GM04503 (cell line): ENCODE measurements around the gene IGF2BP3.

Experiments
- DNase-seq: peaks from one replicate; pipeline ENCODE4 v3.0.0-alpha.2; 2012; ENCODE audit warnings: low read depth

The IGF2BP3 gene

GRCh38 chr7:23261843-23262452, 208.3 kb downstream of the IGF2BP3 start:
- DNase-seq: no peak

GRCh38 chr7:23260371-23260770, 209.9 kb downstream of the IGF2BP3 start:
- DNase-seq: no peak
